Measurements from ENCODE around the gene NNMT.

GRCh38 chr11:114318361-114318760 is 22.2 kb downstream of the NNMT start:
- TF ChIP-seq CTCF (optimal IDR thresholded peaks at IDR 0.05 in 1 of 3, IDR thresholded peaks at IDR 0.05 in 1 of 3, conservative IDR thresholded peaks at IDR 0.05 in 1 of 3; ENCODE audit: extremely low read depth in 1 of 3, insufficient read depth in 2 of 3, low read length in 3 of 3) (no peak), EZH2 (IDR thresholded peaks at IDR 0.05; ENCODE audit: low read length) (no peak)

All from keratinocyte (primary cell).